K562 (cell line): ENCODE data around the gene PIF1. TPM values are rescaled to one million over a fixed set of nuclear protein-coding genes. Genes with fewer than 3 reads are reported as not detected.
A peak's percentile ranks its signal among the peaks of the same experiment; 100 is the strongest.

Experiments used
- ATAC-seq: fragments of 200-7000 bp; cut with Tn5 transposase; 3 replicates; pipeline ENCODE4 v1.9.1; 2020; ENCODE audit warnings: moderate library complexity
- BruUV-seq: library from RNA; stranded (reverse); fragments of 400-500 nt; replicated peaks from 2 replicates; lab custom pipeline; 2021; lab: Mats Ljungman, UMichigan
- CTCF ChIA-PET: fragments of 300-600 bp; formaldehyde crosslinking; extraction: SDS; loops from one replicate; lab custom pipeline; 2021; ENCODE audit warnings: low intra/inter-chr PET ratio; lab: Yijun Ruan, JAX
- POLR2A ChIA-PET: fragments of 300-600, 350-650 bp; sonication (Branson Sonifier 250); formaldehyde crosslinking; extraction: SDS; loops from one replicate; lab custom pipeline; 2021; ENCODE audit warnings: antibody characterized with exemption, inconsistent platforms; lab: Yijun Ruan, JAX
- DNase-seq, 4 experiments: peaks; one replicate each; pipeline versions ENCODE4 v3.0.0 to v3.0.0-alpha.2; 2011 to 2018; ENCODE audit warnings: low spot score in 3 of 4, mixed read lengths in 3 of 4; ENCODE audit errors: extremely low read depth in 1 of 4
- FAIRE-seq: peaks from 2 replicates; lab custom pipeline; 2011; peaks lifted over from hg19 to GRCh38; lab: Jason Lieb, UNC
- H2AFZ ChIP-seq: 2 replicates; pipeline ENCODE4 v1.6.0; 2011; ENCODE audit warnings: low read depth, low read length, control low read depth, inconsistent platforms
- H3K27ac ChIP-seq: fragments of 200-600 bp; 3 replicates; pipeline ENCODE4 v1.8.0; 2011; ENCODE audit warnings: low read depth, mild to moderate bottlenecking, control low read depth, inconsistent platforms, low read length, moderate library complexity, mixed read lengths; ENCODE audit errors: extremely low read depth
- H3K27me3 ChIP-seq, 2 experiments: fragments of 300-600 bp in 1 of 2; 2 replicates in 1 of 2; 3 replicates in 1 of 2; pipeline versions ENCODE4 v1.6.0 to v1.8.0; 2011; ENCODE audit warnings: inconsistent platforms in 2 of 2, low read length in 2 of 2, mild to moderate bottlenecking in 1 of 2, mixed read lengths in 1 of 2, moderate library complexity in 1 of 2; ENCODE audit not compliant: control insufficient read depth in 2 of 2, insufficient read depth in 2 of 2
- H3K36me3 ChIP-seq: fragments of 300-600 bp; 3 replicates; pipeline ENCODE4 v1.8.0; 2011; ENCODE audit warnings: mild to moderate bottlenecking, low read length, inconsistent platforms; ENCODE audit not compliant: control insufficient read depth, insufficient read depth
- H3K4me1 ChIP-seq, 2 experiments: fragments of 200-600 bp in 1 of 2; replicated peaks in 1 of 2; 2 replicates in 1 of 2; 3 replicates in 1 of 2; pipeline versions ENCODE4 v1.5.1 to v1.8.0; 2011; ENCODE audit warnings: inconsistent platforms in 2 of 2, low read length in 2 of 2, mild to moderate bottlenecking in 1 of 2, mixed read lengths in 1 of 2, moderate library complexity in 1 of 2; ENCODE audit not compliant: control insufficient read depth in 2 of 2, insufficient read depth in 2 of 2
- H3K4me2 ChIP-seq: 2 replicates; pipeline ENCODE4 v1.6.1; 2011; ENCODE audit warnings: low read length, control low read depth, inconsistent platforms, mixed read lengths; ENCODE audit not compliant: insufficient read depth
- H3K4me3 ChIP-seq: fragments of 200-600 bp; sonication (generic), shearing (Covaris generic); 2 replicates; pipeline ENCODE4 v1.5.1; 2016; ENCODE audit warnings: control low read depth, inconsistent platforms
- H3K79me2 ChIP-seq: fragments of 200-600 bp; 3 replicates; pipeline ENCODE4 v1.8.0; 2011; ENCODE audit warnings: low read length, inconsistent platforms; ENCODE audit not compliant: control insufficient read depth, insufficient read depth
- H3K9ac ChIP-seq, 2 experiments: 2 replicates each; pipeline versions ENCODE4 v1.6.0 to v1.6.1; 2011; ENCODE audit warnings: low read depth in 2 of 2, low read length in 2 of 2, control low read depth in 1 of 2, inconsistent platforms in 1 of 2, mild to moderate bottlenecking in 1 of 2, mixed read lengths in 1 of 2; ENCODE audit not compliant: insufficient read depth in 1 of 2
- H3K9me1 ChIP-seq: one replicate; pipeline ENCODE4 v1.6.0; 2011; ENCODE audit warnings: inconsistent platforms, mild to moderate bottlenecking, low read length, moderate library complexity; ENCODE audit not compliant: control insufficient read depth, insufficient read depth
- H3K9me3 ChIP-seq: replicated peaks from 2 replicates; pipeline ENCODE4 v1.5.1; 2011; ENCODE audit warnings: low read depth, low read length, inconsistent platforms; ENCODE audit not compliant: control insufficient read depth, insufficient read depth
- H4K20me1 ChIP-seq: replicated peaks from 2 replicates; pipeline ENCODE4 v1.6.1; 2011; ENCODE audit warnings: low read length, inconsistent platforms, mixed read lengths; ENCODE audit not compliant: control insufficient read depth, insufficient read depth
- C11orf30 ChIP-seq: fragments of 450-650 bp; IDR thresholded peaks from 2 replicates; pipeline ENCODE4 v1.6.1; 2016; ENCODE audit warnings: low read depth, mild to moderate bottlenecking
- DPF2 ChIP-seq: fragments of 450-650 bp; IDR thresholded peaks from 2 replicates; pipeline ENCODE4 v1.6.1; 2016
- NFE2 ChIP-seq: IDR thresholded peaks from 2 replicates; pipeline ENCODE4 v1.6.1; 2014; ENCODE audit warnings: antibody characterized with exemption, low read depth
- NFYB ChIP-seq: IDR thresholded peaks from 2 replicates; pipeline ENCODE4 v1.6.1; 2011; ENCODE audit warnings: mild to moderate bottlenecking, moderate library complexity; ENCODE audit not compliant: insufficient read length; ENCODE audit errors: extremely low read depth
- SMAD2 ChIP-seq: fragments of 150-350 bp; IDR thresholded peaks from 2 replicates; pipeline ENCODE4 v1.6.1; 2014; ENCODE audit warnings: low read depth, mild to moderate bottlenecking, low read length
- ZNF232 ChIP-seq: sonication (generic); formaldehyde crosslinking; IDR thresholded peaks from 2 replicates; pipeline ENCODE4 v1.8.0; 2022; ENCODE audit warnings: mild to moderate bottlenecking, missing genetic modification reagents
- WGBS: fragments of 100-300 bp; shearing (Covaris generic); methylation state at CpG from one replicate; pipeline ENCODE4 v1.1.6; 2016; ENCODE audit warnings: low coverage, mixed read lengths; ENCODE audit not compliant: insufficient coverage; ENCODE audit errors: missing lambda C conversion rate; 5-methylcytosine and 5-hydroxymethylcytosine counted together
- in situ Hi-C: fragments of 300-500 bp; cut with MboI; formaldehyde crosslinking; loops from 4 replicates; pipeline ENCODE4 v1.15.0; 2018; ENCODE audit warnings: inconsistent platforms, mixed read lengths
- intact Hi-C: fragments of 100-400 bp; cut with micrococcal nuclease; formaldehyde crosslinking; loops from 2 replicates; pipeline ENCODE4 v1.14.2; 2022
- polyA plus RNA-seq, 8 experiments: library from polyadenylated mRNA; depleted of rRNA in 4 of 8; stranded (reverse) in 5 of 8; unstranded in 3 of 8; fragments of >200 nt; fragmentation: Nextera tagmentation in 2 of 8; fragmentation: Illumina TruSeq in 1 of 8; extraction: Ambion mirVana in 2 of 8; extraction: Trizol in 1 of 8; gene quantifications; 2 replicates each; pipeline versions ENCODE4 v1.2.1 to v1.2.3, GENCODE V29; 2011 to 2014; ENCODE audit warnings: inconsistent platforms in 1 of 8, missing spikeins in 1 of 8
- total RNA-seq, 7 experiments: library from RNA; depleted of rRNA in 6 of 7; stranded (reverse); fragments of >200 nt in 6 of 7; fragmentation: Illumina TruSeq in 2 of 7; extraction: Trizol in 2 of 7; gene quantifications; 2 replicates each; pipeline versions ENCODE4 v1.2.1 to v1.2.3, GENCODE V29; 2011 to 2021; ENCODE audit warnings: low replicate concordance in 1 of 7

Gene PIF1
- total and polyA plus RNA-seq, 9 of the 15 experiments (the other 6 are each of a cell fraction or from before 2014, with no cell fraction given), result 1.1 to 37.9 (median 11.5) TPM

DNA sequence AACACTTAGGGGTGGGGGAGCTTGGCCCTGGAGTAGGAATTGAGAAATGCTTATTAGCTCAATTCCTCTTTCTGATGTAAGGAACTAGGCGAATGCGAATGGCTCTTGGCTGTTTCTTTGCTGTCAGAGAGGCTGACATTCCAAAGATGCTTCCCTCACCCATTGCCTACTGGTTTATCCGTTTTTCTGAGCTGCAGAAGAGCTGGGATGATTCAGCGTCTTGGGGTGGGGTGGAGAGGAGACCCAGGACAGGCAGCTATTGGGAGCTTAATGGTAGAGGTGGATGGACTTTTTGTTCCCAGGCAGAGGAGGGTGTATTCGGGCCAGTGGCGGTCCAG, 26.0 kb upstream of the PIF1 start:
- intact Hi-C loops (no loop called here), in situ Hi-C loops (no loop called here)
- 64% methylated on average over 6 of the region's 6 CpGs for WGBS

DNA sequence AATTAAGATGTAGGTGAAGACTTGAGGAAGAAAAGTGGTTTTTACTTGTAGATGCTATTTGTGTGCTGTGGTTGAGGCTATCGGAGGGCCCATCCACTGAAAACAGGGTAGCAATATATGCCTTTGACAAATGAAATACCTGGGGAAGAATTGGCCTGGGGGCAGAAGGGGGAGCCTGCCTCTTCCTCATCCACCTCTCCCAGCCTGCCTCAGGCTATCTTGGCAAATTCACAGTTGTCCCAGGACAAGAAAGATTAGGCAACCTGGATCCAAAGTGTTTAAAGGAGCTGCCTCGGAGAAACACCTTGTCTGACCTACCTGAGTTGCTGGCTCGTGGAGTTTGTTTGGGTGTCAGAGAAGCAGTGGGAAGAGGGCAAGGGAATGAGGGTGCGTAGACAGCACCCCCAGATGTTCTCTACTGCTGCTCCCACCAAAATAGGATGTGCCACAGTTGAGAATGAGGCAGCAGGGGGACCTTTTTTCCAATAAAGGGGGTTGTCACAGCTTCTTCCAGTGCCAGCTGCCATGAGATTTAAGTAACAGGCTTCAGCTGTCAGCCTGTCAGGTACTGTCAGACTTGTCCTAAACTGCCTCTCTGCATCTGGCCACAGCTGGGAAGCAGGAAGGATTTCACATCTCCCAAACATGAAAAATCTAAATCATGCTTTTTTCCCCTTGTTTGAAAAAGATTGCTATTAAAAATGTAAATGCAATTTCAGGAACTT, 25.5 kb upstream of the PIF1 start:
- DNase-seq (no peak), ATAC-seq (no peak), FAIRE-seq (no peak)
- no peak overlapping the region for H3K4me3 ChIP-seq
- no peak overlapping the region for H3K27ac ChIP-seq
- WGBS, result 88% methylated on average over 4 of the region's 4 CpGs
- no peaks in the 10 kb centered on the region for H3K27me3 ChIP-seq
- H3K79me2 ChIP-seq, result peaks cover 8% of the 10 kb centered on the region
- BruUV-seq, result no TSS peak
- H3K4me2 ChIP-seq, result no peak overlapping the region
- peaks cover 2 to 5% of the 10 kb centered on the region in 2 experiments; a peak in 4 of 5 replicates for H3K4me1 ChIP-seq
- peaks cover under 1% of the 10 kb centered on the region for H3K9me1 ChIP-seq
- intact Hi-C loops (no loop called here), in situ Hi-C loops (no loop called here)
- POLR2A ChIA-PET, result interaction anchor here (0.6 to 0.8 kb wide), 6 partner anchors 11 to 454 kb away, joined by 3 to 4 read pairs (median 3); partner anchors contain the start of gene RNU5B-1
- H4K20me1 ChIP-seq, result peaks cover 8% of the 10 kb centered on the region
- H2AFZ ChIP-seq, result no peak overlapping the region
- H3K9me3 ChIP-seq, result no peaks in the 10 kb centered on the region
- H3K9ac ChIP-seq, result no peak overlapping the region
- H3K36me3 ChIP-seq, result peaks cover 43% of the 10 kb centered on the region; the same call in 2 of the 3 replicates
- no peak for TF ChIP-seq SMAD2
- CTCF ChIA-PET, result no interaction called here

More for the DNA sequence above, 26.0 kb upstream of the PIF1 start:
- H3K27me3 ChIP-seq, result no peaks in the 10 kb centered on the region
- no TSS peak for BruUV-seq
- no peak overlapping the region for H2AFZ ChIP-seq
- FAIRE-seq (no peak), ATAC-seq (no peak), DNase-seq (no peak)
- H3K9ac ChIP-seq, result no peak overlapping the region; a peak in 1 of 4 replicates
- TF ChIP-seq NFYB (no peak), NFE2 (peak; percentile 19; the same call in 1 of the 2 replicates), C11orf30 (0 out of 2 replicates have a peak, but pooled peaks have one; percentile 27), ZNF232 (CRISPR knock-in tag) (no peak), DPF2 (no peak)
- no peaks in the 10 kb centered on the region for H3K9me3 ChIP-seq
- H4K20me1 ChIP-seq, result peaks cover 8% of the 10 kb centered on the region; the same call in 1 of the 2 replicates
- POLR2A ChIA-PET, result interaction anchor here (0.6 to 0.8 kb wide), 5 partner anchors 10 to 453 kb away, joined by 3 to 4 read pairs (median 3); partner anchors contain the start of gene RNU5B-1
- H3K9me1 ChIP-seq, result no peaks in the 10 kb centered on the region
- no peak overlapping the region for H3K27ac ChIP-seq
- H3K36me3 ChIP-seq, result peaks cover 48% of the 10 kb centered on the region; the same call in 2 of the 3 replicates
- H3K4me2 ChIP-seq, result no peak overlapping the region
- no peak overlapping the region for H3K4me3 ChIP-seq
- H3K4me1 ChIP-seq, result peaks cover 3 to 5% of the 10 kb centered on the region in 2 experiments; a peak in 4 of 5 replicates
- CTCF ChIA-PET, result no interaction called here
- H3K79me2 ChIP-seq, result peaks cover 6% of the 10 kb centered on the region; the same call in 2 of the 3 replicates
